ENCODE results near the gene RMRP.

RMRP gene

DNA sequence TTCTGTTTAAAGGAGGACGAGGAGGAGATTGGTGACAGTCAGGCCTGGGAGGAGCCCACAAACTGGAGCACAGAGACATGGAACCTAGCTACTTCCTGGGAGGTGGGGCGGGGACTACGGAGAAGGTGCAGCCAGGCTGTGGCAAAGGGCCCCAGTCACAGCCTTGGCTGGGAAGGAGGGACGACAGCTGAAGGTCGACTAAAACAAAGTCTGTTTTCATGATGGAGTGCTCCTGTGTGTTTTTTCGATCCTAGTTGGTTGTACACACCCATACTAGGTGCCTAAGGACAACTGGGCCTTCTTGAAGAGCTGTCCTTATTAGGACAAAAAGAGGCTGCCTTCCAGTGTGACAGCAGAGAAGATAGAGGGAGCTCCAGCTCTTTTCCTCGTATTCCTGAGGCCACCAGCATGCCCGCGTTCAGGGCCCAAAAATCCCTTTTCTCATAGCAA, 3.2 kb upstream of the RMRP start:
- peak; percentile 58 for DNase-seq (ENCODE audit: low read depth)
- no peak overlapping the region for H3K4me3 ChIP-seq (ENCODE audit: control insufficient read depth, low read depth, low read length)
- TF ChIP-seq, protein P1, sequence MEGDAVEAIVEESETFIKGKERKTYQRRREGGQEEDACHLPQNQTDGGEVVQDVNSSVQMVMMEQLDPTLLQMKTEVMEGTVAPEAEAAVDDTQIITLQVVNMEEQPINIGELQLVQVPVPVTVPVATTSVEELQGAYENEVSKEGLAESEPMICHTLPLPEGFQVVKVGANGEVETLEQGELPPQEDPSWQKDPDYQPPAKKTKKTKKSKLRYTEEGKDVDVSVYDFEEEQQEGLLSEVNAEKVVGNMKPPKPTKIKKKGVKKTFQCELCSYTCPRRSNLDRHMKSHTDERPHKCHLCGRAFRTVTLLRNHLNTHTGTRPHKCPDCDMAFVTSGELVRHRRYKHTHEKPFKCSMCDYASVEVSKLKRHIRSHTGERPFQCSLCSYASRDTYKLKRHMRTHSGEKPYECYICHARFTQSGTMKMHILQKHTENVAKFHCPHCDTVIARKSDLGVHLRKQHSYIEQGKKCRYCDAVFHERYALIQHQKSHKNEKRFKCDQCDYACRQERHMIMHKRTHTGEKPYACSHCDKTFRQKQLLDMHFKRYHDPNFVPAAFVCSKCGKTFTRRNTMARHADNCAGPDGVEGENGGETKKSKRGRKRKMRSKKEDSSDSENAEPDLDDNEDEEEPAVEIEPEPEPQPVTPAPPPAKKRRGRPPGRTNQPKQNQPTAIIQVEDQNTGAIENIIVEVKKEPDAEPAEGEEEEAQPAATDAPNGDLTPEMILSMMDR (conservative IDR thresholded peaks at IDR 0.05; ENCODE audit: control insufficient read depth, insufficient read depth, low read depth, low read length), result peak; percentile 48

DNA sequence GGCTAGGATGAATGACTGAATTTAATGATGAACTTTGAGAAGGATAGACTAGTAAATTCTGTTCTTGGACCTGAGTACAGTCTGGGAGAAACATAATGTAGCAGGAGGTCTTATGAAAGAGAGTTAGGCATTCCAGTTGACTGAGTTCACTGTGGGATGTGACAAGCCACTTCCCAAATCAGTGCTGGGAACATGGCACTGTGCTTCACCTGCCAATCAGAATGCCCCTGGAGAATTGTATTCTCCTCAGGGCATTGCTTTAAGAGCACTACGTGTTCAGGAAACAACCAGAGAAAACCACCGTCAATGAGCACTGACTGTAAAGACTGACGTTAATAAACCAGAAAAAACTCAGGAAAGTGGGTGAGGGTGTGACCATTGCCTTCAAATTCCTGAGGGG, 1.5 kb upstream of the RMRP start:
- DNase-seq (ENCODE audit: low read depth), result peak; percentile 91
- H3K4me3 ChIP-seq (ENCODE audit: control insufficient read depth, low read depth, low read length), result peak overlapping the region; percentile 84
- TF ChIP-seq, protein P1 (conservative IDR thresholded peaks at IDR 0.05; ENCODE audit: control insufficient read depth, insufficient read depth, low read depth, low read length), result no peak

DNA sequence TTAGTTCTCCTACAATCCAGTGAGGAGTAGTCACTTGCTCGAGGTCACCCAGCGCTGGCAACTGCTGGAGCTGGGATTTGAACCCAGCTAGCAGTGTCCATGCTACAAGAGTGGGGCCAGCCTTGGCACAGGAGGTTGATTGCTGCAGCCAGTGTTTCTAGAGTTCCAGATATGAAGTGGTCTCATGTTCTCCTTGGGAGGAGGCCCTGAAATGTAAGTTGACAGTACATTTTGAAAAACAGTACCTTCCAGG, 1.1 kb upstream of the RMRP start:
- DNase-seq (ENCODE audit: low read depth), result peak; percentile 70
- H3K4me3 ChIP-seq (ENCODE audit: control insufficient read depth, low read depth, low read length), result peak overlapping the region; percentile 84
- TF ChIP-seq, protein P1 (conservative IDR thresholded peaks at IDR 0.05; ENCODE audit: control insufficient read depth, insufficient read depth, low read depth, low read length), result no peak

DNA sequence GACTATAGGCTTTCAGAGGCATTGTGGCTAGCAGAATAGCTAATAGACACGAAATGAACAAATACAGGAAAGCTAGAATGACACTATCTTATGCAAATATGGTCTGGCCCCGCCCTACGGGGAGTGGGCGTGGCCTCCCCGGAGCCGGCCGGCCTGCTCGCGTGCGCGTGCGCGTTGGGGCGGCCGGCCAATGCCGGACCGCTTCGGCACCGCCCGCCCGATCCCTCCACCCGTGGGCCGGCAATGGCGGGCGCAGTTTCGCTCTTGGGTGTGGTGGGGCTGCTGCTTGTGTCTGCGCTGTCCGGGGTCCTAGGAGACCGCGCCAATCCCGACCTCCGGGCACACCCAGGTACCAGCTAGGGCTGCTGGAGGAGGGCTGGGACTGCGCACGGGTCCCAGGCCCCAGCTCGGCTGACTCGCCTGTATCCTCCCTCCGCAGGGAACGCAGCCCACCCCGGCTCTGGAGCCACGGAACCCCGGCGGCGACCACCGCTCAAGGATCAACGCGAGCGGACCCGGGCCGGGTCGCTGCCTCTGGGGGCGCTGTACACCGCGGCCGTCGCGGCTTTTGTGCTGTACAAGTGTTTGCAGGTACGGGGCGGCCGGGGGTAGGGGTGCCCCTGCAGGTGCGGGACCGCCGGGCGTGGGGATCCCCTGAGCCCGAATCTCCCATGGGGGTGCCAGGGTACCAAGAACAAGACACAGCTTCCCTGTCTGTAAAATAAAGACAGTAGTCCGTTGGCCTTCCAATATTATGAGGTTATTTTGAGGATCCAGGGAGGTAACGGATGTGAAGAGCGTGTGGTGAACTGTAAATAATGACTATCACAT, 533 bp upstream of the RMRP start, which contains the start of gene CCDC107:
Gene CCDC107, plus strand, starts transcription at position 156 of the 831 bp plus-strand sequence. Its CDS starts 88 bp downstream, at position 244.
- H3K4me3 ChIP-seq (ENCODE audit: control insufficient read depth, low read depth, low read length), result peak within 1 kb of the TSS; percentile 84
- peak; percentile 74 for DNase-seq (ENCODE audit: low read depth)
- TF ChIP-seq, protein P1 (conservative IDR thresholded peaks at IDR 0.05; ENCODE audit: control insufficient read depth, insufficient read depth, low read depth, low read length), result peak; percentile 16

DNA sequence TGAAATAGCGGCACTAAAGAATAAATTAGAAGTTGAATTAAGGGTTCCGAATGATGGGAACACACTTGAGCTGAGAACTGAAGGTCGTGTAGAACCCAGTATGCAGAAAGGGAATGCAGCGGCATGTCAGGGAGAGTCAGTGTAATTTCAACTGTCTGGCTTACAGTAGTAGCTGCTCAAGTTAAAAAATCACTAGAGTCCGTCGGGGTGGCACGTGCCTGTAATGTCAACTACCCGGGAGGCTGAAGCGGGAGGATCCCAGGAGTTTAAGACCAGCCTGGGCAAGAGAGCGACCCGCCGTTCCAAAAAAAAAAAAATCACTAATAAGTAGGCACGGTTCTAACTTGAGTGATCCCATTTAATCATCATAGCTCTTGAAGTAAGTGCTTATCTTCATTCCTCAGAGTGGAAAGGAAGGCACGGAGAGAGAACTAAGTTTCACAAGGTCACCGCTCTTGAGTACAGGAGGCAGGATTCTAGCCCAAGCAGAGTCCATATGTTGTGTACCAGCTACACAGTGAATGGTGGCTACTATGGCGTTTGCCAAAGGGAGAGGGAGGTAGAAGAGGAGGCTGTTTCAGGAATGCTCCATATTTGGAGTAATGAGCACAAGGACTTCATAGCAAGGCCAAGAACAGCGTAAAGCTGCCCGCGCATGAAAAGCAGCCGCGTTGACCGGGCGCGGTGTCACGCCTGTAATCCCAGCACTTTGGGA, 831 bp downstream of the RMRP start:
- peak overlapping the region; percentile 35 for H3K4me3 ChIP-seq (ENCODE audit: control insufficient read depth, low read depth, low read length)
- TF ChIP-seq, protein P1 (conservative IDR thresholded peaks at IDR 0.05; ENCODE audit: control insufficient read depth, insufficient read depth, low read depth, low read length), result no peak
- DNase-seq (ENCODE audit: low read depth), result no peak

DNA sequence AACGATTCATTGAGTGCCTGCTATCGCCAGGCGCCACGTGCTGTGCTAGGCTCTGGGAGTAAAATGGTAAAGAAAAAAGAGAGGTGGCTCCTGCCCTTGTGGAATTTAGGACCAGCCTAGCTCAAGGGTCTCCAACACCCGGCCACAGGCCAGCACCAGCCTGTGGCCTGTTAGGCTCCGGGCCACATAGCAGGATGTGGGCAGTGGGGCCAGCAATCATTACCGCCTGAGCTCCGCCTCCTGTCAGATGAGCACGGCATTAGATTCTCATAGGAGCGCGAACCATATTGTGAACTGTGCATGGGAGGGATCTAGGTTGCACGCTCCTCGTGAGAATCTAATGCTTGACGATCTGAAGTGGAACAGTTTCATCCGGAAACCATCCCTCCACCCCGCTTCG, 1.5 kb downstream of the RMRP start:
- DNase-seq (ENCODE audit: low read depth), result no peak
- TF ChIP-seq, protein P1 (conservative IDR thresholded peaks at IDR 0.05; ENCODE audit: control insufficient read depth, insufficient read depth, low read depth, low read length), result no peak
- no peak overlapping the region for H3K4me3 ChIP-seq (ENCODE audit: control insufficient read depth, low read depth, low read length)
